GM23338 (cell line): Measurements from ENCODE around the gene CPLX1. TPM values are rescaled to one million over a fixed set of nuclear protein-coding genes. Genes with fewer than 3 reads are reported as not detected.

Experiments used
- ATAC-seq: fragments of 200-7000 bp; cut with Tn5 transposase; 3 replicates; pipeline ENCODE4 v1.9.1; 2020
- DNase-seq: peaks from one replicate; pipeline ENCODE4 v3.0.0-alpha.2; 2015; ENCODE audit warnings: low spot score
- H2AFZ ChIP-seq: fragments of 200-600 bp; sonication (generic); 2 replicates; pipeline ENCODE4 v1.8.0; 2016; ENCODE audit warnings: antibody characterized with exemption, mild to moderate bottlenecking, moderate library complexity
- H3F3A ChIP-seq: fragments of 200-600 bp; sonication (generic); replicated peaks from 2 replicates; pipeline ENCODE4 v1.8.0; 2017; ENCODE audit warnings: antibody characterized with exemption, mixed run types, low read depth
- H3K27ac ChIP-seq: fragments of 200-600 bp; sonication (generic); 2 replicates; pipeline ENCODE4 v1.6.1; 2016; ENCODE audit warnings: low read depth
- H3K27me3 ChIP-seq: fragments of 200-600 bp; sonication (generic); 2 replicates; pipeline ENCODE4 v1.8.0; 2016; ENCODE audit warnings: mild to moderate bottlenecking, mixed run types, moderate library complexity; ENCODE audit not compliant: insufficient read depth
- H3K36me3 ChIP-seq: fragments of 200-600 bp; sonication (generic); 2 replicates; pipeline ENCODE4 v1.8.0; 2016; ENCODE audit warnings: mild to moderate bottlenecking; ENCODE audit not compliant: insufficient read depth
- H3K4me1 ChIP-seq: fragments of 200-600 bp; sonication (generic); 2 replicates; pipeline ENCODE4 v1.8.0; 2016; ENCODE audit warnings: mild to moderate bottlenecking, moderate library complexity; ENCODE audit not compliant: insufficient read depth
- H3K4me2 ChIP-seq: fragments of 200-600 bp; sonication (generic); 2 replicates; pipeline ENCODE4 v1.7.1; 2017; ENCODE audit warnings: mixed run types
- H3K4me3 ChIP-seq: fragments of 200-600 bp; sonication (generic); 2 replicates; pipeline ENCODE4 v1.6.1; 2016; ENCODE audit warnings: mixed run types
- H3K79me2 ChIP-seq: fragments of 200-600 bp; sonication (generic); replicated peaks from 2 replicates; pipeline ENCODE4 v1.8.0; 2017; ENCODE audit warnings: mild to moderate bottlenecking; ENCODE audit not compliant: insufficient read depth
- H3K9me2 ChIP-seq: fragments of 200-600 bp; sonication (generic); 2 replicates; pipeline ENCODE4 v1.8.0; 2017; ENCODE audit not compliant: insufficient read depth
- H4K20me1 ChIP-seq: fragments of 200-600 bp; sonication (generic); replicated peaks from 2 replicates; pipeline ENCODE4 v1.8.0; 2017; ENCODE audit warnings: mild to moderate bottlenecking; ENCODE audit not compliant: insufficient read depth
- H3K27ac Mint-ChIP-seq: 2 replicates; pipeline ENCODE4 v1.8.0; 2020; ENCODE audit warnings: inconsistent platforms, mild to moderate bottlenecking, moderate library complexity, mixed read lengths
- H3K27me3 Mint-ChIP-seq: 3 replicates; pipeline ENCODE4 v1.8.0; 2022; ENCODE audit warnings: low read depth, mild to moderate bottlenecking, moderate library complexity, mixed read lengths, inconsistent platforms; ENCODE audit not compliant: insufficient read depth, poor library complexity
- H3K36me3 Mint-ChIP-seq: 3 replicates; pipeline ENCODE4 v1.8.0; 2021; ENCODE audit warnings: low read depth, mild to moderate bottlenecking, inconsistent platforms, moderate library complexity, mixed read lengths
- H3K4me1 Mint-ChIP-seq: 3 replicates; pipeline ENCODE4 v1.8.0; 2020; ENCODE audit warnings: mild to moderate bottlenecking, inconsistent platforms, mixed read lengths
- H3K4me3 Mint-ChIP-seq: 3 replicates; pipeline ENCODE4 v1.8.0; 2021; ENCODE audit warnings: moderate library complexity, mild to moderate bottlenecking, inconsistent platforms, mixed read lengths
- H3K9me3 Mint-ChIP-seq: 3 replicates; pipeline ENCODE4 v1.8.0; 2020; ENCODE audit warnings: moderate library complexity, mild to moderate bottlenecking, inconsistent platforms, mixed read lengths
- CREB1 ChIP-seq: fragments of 250-450 bp; sonication (Bioruptor Pico); IDR thresholded peaks from 2 replicates; pipeline ENCODE4 v1.5.0; 2020; ENCODE audit warnings: low read depth, mild to moderate bottlenecking, moderate library complexity
- CTCF ChIP-seq, 2 experiments: fragments of 200-600 bp in 1 of 2; sonication (generic) in 1 of 2; conservative IDR thresholded peaks; 2 replicates each; pipeline versions ENCODE4 v1.5.1 to v1.6.1; 2016 to 2017; ENCODE audit warnings: antibody characterized with exemption in 2 of 2, low read depth in 2 of 2, mild to moderate bottlenecking in 2 of 2, moderate library complexity in 1 of 2
- ETS1 ChIP-seq: IDR thresholded peaks from 2 replicates; pipeline ENCODE4 v1.6.1; 2016; ENCODE audit warnings: antibody characterized with exemption
- EZH2phosphoT487 ChIP-seq: fragments of 200-600 bp; sonication (generic); IDR thresholded peaks from one replicate; pipeline ENCODE4 v1.8.1; 2018; ENCODE audit warnings: antibody characterized with exemption; ENCODE audit not compliant: unreplicated experiment
- JUNB ChIP-seq: IDR thresholded peaks from one replicate; pipeline ENCODE4 v1.6.1; 2016; ENCODE audit warnings: antibody characterized with exemption; ENCODE audit not compliant: unreplicated experiment
- NANOG ChIP-seq: IDR thresholded peaks from 2 replicates; pipeline ENCODE4 v1.6.1; 2016; ENCODE audit warnings: antibody characterized with exemption, borderline replicate concordance
- POLR2AphosphoS5 ChIP-seq: IDR thresholded peaks from 2 replicates; pipeline ENCODE4 v1.6.1; 2016; ENCODE audit warnings: antibody characterized with exemption, low read depth
- REST ChIP-seq: IDR thresholded peaks from one replicate; pipeline ENCODE4 v1.6.1; 2018; ENCODE audit warnings: antibody characterized with exemption; ENCODE audit not compliant: unreplicated experiment
- STAT1 ChIP-seq: IDR thresholded peaks from one replicate; pipeline ENCODE4 v1.6.1; 2016; ENCODE audit warnings: antibody characterized with exemption; ENCODE audit not compliant: unreplicated experiment
- ZNF114 ChIP-seq: fragments of 250-450 bp; sonication (Bioruptor Pico); IDR thresholded peaks from 2 replicates; pipeline ENCODE4 v1.5.0; 2020; ENCODE audit warnings: mild to moderate bottlenecking, moderate library complexity
- ZNF331 ChIP-seq: fragments of 250-450 bp; sonication (Bioruptor Pico); IDR thresholded peaks from 2 replicates; pipeline ENCODE4 v1.5.0; 2020; ENCODE audit warnings: low read depth, mild to moderate bottlenecking, moderate library complexity
- polyA plus RNA-seq: library from polyadenylated mRNA; unstranded; fragments of >200 nt; fragmentation: Nextera tagmentation; extraction: Ambion mirVana; gene quantifications from 2 replicates; pipeline ENCODE4 v1.2.1, GENCODE V29; 2016
- total RNA-seq: library from RNA; depleted of rRNA; stranded (reverse); fragments of >200 nt; shearing (Covaris generic); gene quantifications from 2 replicates; pipeline ENCODE4 v1.2.3, GENCODE V29; 2014

Gene CPLX1
- total and polyA plus RNA-seq, 2 experiments from 2014 or later: 0.86 to 0.97 TPM

GRCh38 chr4:870951-871350 lies 45.0 kb upstream of the CPLX1 start:
- H3F3A ChIP-seq: peaks cover 18% of the 10 kb centered on the region
- DNase-seq: no peak
- H3K4me1 Mint-ChIP-seq: no peaks in the 10 kb centered on the region; the same call in 2 of the 3 replicates
- peaks cover 37% of the 10 kb centered on the region for H3K36me3 Mint-ChIP-seq
- 0 out of 3 replicates have a peak, but pooled peaks cover 4% of the 10 kb centered on the region for H3K9me3 Mint-ChIP-seq
- peaks cover 6% of the 10 kb centered on the region for H3K27me3 Mint-ChIP-seq
- H3K4me3 ChIP-seq: no peak overlapping the region
- no peak overlapping the region for H3K27ac Mint-ChIP-seq
- H4K20me1 ChIP-seq: no peaks in the 10 kb centered on the region
- H3K4me3 Mint-ChIP-seq: no peak overlapping the region
- H3K4me2 ChIP-seq: no peak overlapping the region
- H2AFZ ChIP-seq: no peak overlapping the region
- no peaks in the 10 kb centered on the region for H3K9me2 ChIP-seq
- H3K4me1 ChIP-seq: no peaks in the 10 kb centered on the region
- H3K79me2 ChIP-seq: no peaks in the 10 kb centered on the region
- TF ChIP-seq ETS1 (no peak), POLR2AphosphoS5 (no peak), ZNF114 (CRISPR knock-in tag) (no peak), JUNB (no peak), NANOG (no peak), STAT1 (no peak), CTCF (conservative IDR thresholded peaks at IDR 0.05; ENCODE audit: low read depth in 2 of 2) (no peak), REST (no peak), ZNF331 (CRISPR knock-in tag) (no peak), EZH2phosphoT487 (no peak), CREB1 (CRISPR knock-in tag) (no peak)
- no peaks in the 10 kb centered on the region for H3K27me3 ChIP-seq
- no peak overlapping the region for H3K27ac ChIP-seq
- no peaks in the 10 kb centered on the region for H3K36me3 ChIP-seq
- ATAC-seq: no peak
